SH-SY5Y (cell line): ENCODE data around the gene NSG2.

Experiments
- GATA2 ChIP-seq: IDR thresholded peaks from 2 replicates; pipeline ENCODE4 v1.6.1; 2011; ENCODE audit warnings: mild to moderate bottlenecking, low read depth, low read length
- GATA3 ChIP-seq: IDR thresholded peaks from 2 replicates; pipeline ENCODE4 v1.6.1; 2011; ENCODE audit warnings: low read depth, mild to moderate bottlenecking, low read length, moderate library complexity

DNA sequence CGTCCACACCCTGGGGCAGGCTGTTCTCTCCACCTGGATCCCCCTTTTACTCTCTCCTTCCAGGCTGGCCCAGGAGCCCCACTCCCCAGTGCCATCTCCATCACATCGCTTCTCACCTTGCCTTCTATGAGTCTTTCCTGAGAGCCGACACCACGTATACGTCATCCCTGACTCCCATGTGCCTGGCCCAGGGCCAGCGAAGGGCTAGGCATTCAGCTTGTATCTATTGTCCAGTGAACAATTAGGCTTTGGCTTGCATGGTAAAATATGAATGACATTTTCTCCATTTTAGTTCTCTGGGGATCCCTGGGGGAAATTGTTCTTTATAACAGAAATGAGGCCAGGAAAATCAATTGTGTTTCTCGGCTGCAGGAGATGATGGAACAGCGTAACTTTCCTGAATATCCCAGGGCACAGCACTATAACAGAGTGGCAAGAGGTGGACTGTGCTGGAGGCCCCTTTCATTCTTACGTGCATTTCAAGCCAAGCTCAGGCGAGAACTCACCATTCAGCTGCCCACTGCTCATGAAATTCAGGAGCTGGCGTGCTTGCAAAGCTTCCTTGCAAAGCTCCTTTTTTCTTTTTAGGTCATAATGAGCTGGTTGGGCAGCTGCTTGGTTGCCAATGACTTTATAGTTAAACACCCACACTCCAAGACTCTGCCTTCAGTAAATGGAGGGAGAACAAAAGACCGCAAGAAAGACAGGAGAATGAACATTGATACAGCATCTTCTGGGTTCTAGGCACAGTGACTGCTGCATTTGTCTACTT is 37.7 kb downstream of the NSG2 start:
- TF ChIP-seq GATA2, result no peak
- TF ChIP-seq GATA3, result no peak
